MM.1S (cell line): ENCODE measurements around the gene SLU7.
A peak's percentile ranks its signal among the peaks of the same experiment; 100 is the strongest.

Source experiments
- DNase-seq: peaks from one replicate; pipeline ENCODE4 v3.0.0-alpha.2; 2015
- H2AFZ ChIP-seq: fragments of 300-600 bp; sonication (generic); 2 replicates; pipeline ENCODE4 v1.6.0; 2016; ENCODE audit warnings: antibody characterized with exemption, low read length
- H3F3A ChIP-seq: fragments of 300-600 bp; sonication (generic); 2 replicates; pipeline ENCODE4 v1.6.1; 2016; ENCODE audit warnings: mild to moderate bottlenecking, antibody characterized with exemption, low read length, moderate library complexity, mixed read lengths; ENCODE audit not compliant: insufficient read depth
- H3K27ac ChIP-seq: fragments of 300-600 bp; sonication (generic); 2 replicates; pipeline ENCODE4 v1.5.1; 2016; ENCODE audit warnings: mild to moderate bottlenecking, low read length
- H3K27me3 ChIP-seq: fragments of 300-600 bp; sonication (generic); replicated peaks from 2 replicates; pipeline ENCODE4 v1.6.0; 2016; ENCODE audit warnings: low read length; ENCODE audit not compliant: insufficient read depth
- H3K36me3 ChIP-seq: fragments of 300-600 bp; sonication (generic); replicated peaks from 2 replicates; pipeline ENCODE4 v1.6.1; 2016; ENCODE audit warnings: mild to moderate bottlenecking, low read length, mixed read lengths; ENCODE audit not compliant: insufficient read depth
- H3K4me1 ChIP-seq: fragments of 300-600 bp; sonication (generic); 2 replicates; pipeline ENCODE4 v1.6.1; 2016; ENCODE audit warnings: low read length, mixed read lengths
- H3K4me2 ChIP-seq: fragments of 300-600 bp; sonication (generic); 2 replicates; pipeline ENCODE4 v1.6.0; 2016; ENCODE audit warnings: low read depth, low read length
- H3K4me3 ChIP-seq: fragments of 300-600 bp; sonication (generic); 2 replicates; pipeline ENCODE4 v1.5.1; 2016; ENCODE audit warnings: low read length, mixed read lengths
- H3K79me2 ChIP-seq: fragments of 300-600 bp; sonication (generic); 2 replicates; pipeline ENCODE4 v1.6.1; 2016; ENCODE audit warnings: mixed run types, low read length, mixed read lengths
- H3K9ac ChIP-seq: fragments of 300-600 bp; sonication (generic); 2 replicates; pipeline ENCODE4 v1.6.1; 2016; ENCODE audit warnings: low read length, mixed read lengths
- H3K9me2 ChIP-seq: fragments of 300-600 bp; sonication (generic); replicated peaks from 2 replicates; pipeline ENCODE4 v1.6.1; 2016; ENCODE audit warnings: mild to moderate bottlenecking, low read length, mixed read lengths; ENCODE audit not compliant: insufficient read depth
- H3K9me3 ChIP-seq: fragments of 300-600 bp; sonication (generic); replicated peaks from 2 replicates; pipeline ENCODE4 v1.6.1; 2016; ENCODE audit warnings: mild to moderate bottlenecking, low read length, mixed read lengths; ENCODE audit not compliant: insufficient read depth
- H4K20me1 ChIP-seq: fragments of 300-600 bp; sonication (generic); 2 replicates; pipeline ENCODE4 v1.6.1; 2016; ENCODE audit warnings: mild to moderate bottlenecking, low read length, moderate library complexity, mixed read lengths; ENCODE audit not compliant: insufficient read depth
- EZH2 ChIP-seq: fragments of 300-600 bp; sonication (generic); optimal IDR thresholded peaks from 2 replicates; pipeline ENCODE3; 2017; ENCODE audit warnings: low read depth, mild to moderate bottlenecking, antibody characterized with exemption, low read length, mixed read lengths
- EZH2phosphoT487 ChIP-seq: fragments of 300-600 bp; sonication (generic); IDR thresholded peaks from 2 replicates; pipeline ENCODE4 v1.6.1; 2018; ENCODE audit warnings: antibody characterized with exemption, low read length
- TF ChIP-seq, protein P1 (sequence below): fragments of 300-600 bp; sonication (generic); IDR thresholded peaks from 2 replicates; pipeline ENCODE4 v1.5.1; 2016; ENCODE audit warnings: antibody characterized with exemption, low read length, mixed read lengths

The SLU7 gene

DNA sequence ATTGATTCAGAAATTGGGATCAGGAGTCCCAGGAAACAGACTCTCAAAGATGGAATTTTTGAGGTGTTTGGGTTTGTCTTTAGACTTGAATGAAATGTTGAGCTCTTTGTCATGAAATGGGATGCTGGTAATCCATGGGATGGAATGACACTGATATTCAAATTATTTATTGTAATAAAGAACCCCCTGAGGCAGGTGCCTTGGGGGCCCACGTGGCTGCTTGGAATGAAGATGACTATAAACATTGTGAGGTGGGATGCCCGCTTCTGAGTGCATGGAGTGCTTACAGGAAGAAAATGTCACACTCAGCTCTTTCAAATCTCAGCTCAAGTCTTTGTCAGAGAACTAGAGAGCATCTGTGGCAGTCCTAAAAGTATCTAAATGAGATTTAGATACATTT lies 38.8 kb downstream of the SLU7 start:
- H3K36me3 ChIP-seq = no peaks in the 10 kb centered on the region
- H3K9ac ChIP-seq = no peak overlapping the region
- H3K9me2 ChIP-seq = no peaks in the 10 kb centered on the region
- no peaks in the 10 kb centered on the region for H4K20me1 ChIP-seq
- no peaks in the 10 kb centered on the region for H3K4me1 ChIP-seq
- no peak overlapping the region for H3K27ac ChIP-seq
- TF ChIP-seq EZH2phosphoT487 (no peak), EZH2 (no peak)
- TF ChIP-seq, protein P1, sequence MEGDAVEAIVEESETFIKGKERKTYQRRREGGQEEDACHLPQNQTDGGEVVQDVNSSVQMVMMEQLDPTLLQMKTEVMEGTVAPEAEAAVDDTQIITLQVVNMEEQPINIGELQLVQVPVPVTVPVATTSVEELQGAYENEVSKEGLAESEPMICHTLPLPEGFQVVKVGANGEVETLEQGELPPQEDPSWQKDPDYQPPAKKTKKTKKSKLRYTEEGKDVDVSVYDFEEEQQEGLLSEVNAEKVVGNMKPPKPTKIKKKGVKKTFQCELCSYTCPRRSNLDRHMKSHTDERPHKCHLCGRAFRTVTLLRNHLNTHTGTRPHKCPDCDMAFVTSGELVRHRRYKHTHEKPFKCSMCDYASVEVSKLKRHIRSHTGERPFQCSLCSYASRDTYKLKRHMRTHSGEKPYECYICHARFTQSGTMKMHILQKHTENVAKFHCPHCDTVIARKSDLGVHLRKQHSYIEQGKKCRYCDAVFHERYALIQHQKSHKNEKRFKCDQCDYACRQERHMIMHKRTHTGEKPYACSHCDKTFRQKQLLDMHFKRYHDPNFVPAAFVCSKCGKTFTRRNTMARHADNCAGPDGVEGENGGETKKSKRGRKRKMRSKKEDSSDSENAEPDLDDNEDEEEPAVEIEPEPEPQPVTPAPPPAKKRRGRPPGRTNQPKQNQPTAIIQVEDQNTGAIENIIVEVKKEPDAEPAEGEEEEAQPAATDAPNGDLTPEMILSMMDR = no peak
- no peaks in the 10 kb centered on the region for H3F3A ChIP-seq
- H2AFZ ChIP-seq = no peak overlapping the region
- H3K27me3 ChIP-seq = no peaks in the 10 kb centered on the region
- H3K79me2 ChIP-seq = no peaks in the 10 kb centered on the region
- no peak overlapping the region for H3K4me2 ChIP-seq
- no peak for DNase-seq
- no peak overlapping the region for H3K4me3 ChIP-seq
- H3K9me3 ChIP-seq = no peaks in the 10 kb centered on the region

DNA sequence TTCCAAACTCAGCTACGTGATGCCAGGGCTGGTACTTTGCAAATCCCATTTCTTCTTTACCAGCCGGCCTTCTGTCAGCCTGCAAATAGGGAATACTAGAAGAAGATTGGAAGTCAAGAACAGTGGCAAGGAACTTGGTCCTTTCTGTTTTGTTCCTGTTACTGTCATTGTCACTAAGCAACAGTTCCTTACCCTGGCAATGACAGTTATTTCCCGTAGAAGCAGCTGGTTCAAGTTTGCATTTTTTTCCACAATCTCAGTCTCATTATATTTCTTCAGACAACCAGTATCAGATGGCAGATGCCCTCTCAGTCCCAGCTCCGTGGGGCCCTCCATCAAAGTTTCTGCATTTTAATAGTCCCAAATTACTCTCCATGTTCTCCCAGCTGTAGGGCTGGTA lies 39.4 kb downstream of the SLU7 start:
- H3K4me1 ChIP-seq = no peaks in the 10 kb centered on the region
- H3K27ac ChIP-seq = no peak overlapping the region
- H3K27me3 ChIP-seq = no peaks in the 10 kb centered on the region
- peak; percentile 2 for DNase-seq
- no peaks in the 10 kb centered on the region for H3F3A ChIP-seq
- H4K20me1 ChIP-seq = no peaks in the 10 kb centered on the region
- no peaks in the 10 kb centered on the region for H3K79me2 ChIP-seq
- H3K9me2 ChIP-seq = no peaks in the 10 kb centered on the region
- H3K4me2 ChIP-seq = no peak overlapping the region
- no peak overlapping the region for H2AFZ ChIP-seq
- no peaks in the 10 kb centered on the region for H3K9me3 ChIP-seq
- H3K4me3 ChIP-seq = no peak overlapping the region
- TF ChIP-seq EZH2phosphoT487 (no peak), EZH2 (no peak)
- TF ChIP-seq, protein P1 = no peak
- no peaks in the 10 kb centered on the region for H3K36me3 ChIP-seq
- no peak overlapping the region for H3K9ac ChIP-seq

DNA sequence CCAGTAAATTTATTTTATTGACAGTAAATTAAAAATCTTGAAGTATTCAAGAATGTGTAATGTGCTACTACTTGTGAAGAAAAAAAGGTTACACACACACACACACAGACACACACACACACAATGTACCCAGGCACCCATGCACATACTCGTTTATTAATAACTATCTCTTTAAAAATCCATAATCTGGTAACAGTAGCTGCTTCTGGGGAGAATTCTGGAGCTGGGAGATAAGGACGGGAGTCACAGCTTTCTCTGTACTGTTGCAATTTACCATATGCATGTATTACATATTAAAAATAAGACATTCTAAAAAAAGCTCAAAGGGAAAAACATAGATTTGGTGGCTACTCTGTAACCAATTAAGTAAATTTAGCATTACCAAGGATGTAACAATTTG lies 40.6 kb downstream of the SLU7 start:
- H3K79me2 ChIP-seq = no peaks in the 10 kb centered on the region
- no peak overlapping the region for H3K4me2 ChIP-seq
- H3K4me1 ChIP-seq = no peaks in the 10 kb centered on the region
- no peaks in the 10 kb centered on the region for H3K9me3 ChIP-seq
- H3K27me3 ChIP-seq = no peaks in the 10 kb centered on the region
- no peaks in the 10 kb centered on the region for H3K36me3 ChIP-seq
- no peak overlapping the region for H2AFZ ChIP-seq
- H3F3A ChIP-seq = no peaks in the 10 kb centered on the region
- TF ChIP-seq, protein P1 = no peak
- TF ChIP-seq EZH2 = no peak
- no peak for TF ChIP-seq EZH2phosphoT487
- H3K4me3 ChIP-seq = no peak overlapping the region
- H3K27ac ChIP-seq = no peak overlapping the region
- no peak overlapping the region for H3K9ac ChIP-seq
- no peak for DNase-seq
- H4K20me1 ChIP-seq = no peaks in the 10 kb centered on the region
- H3K9me2 ChIP-seq = no peaks in the 10 kb centered on the region
